NCI-H187 treated with DMSO at 0.1 percent for 48 hours (cell line): Measurements from ENCODE around the gene IQCE.

Source experiments
- DNase-seq: peaks from one replicate; lab custom pipeline; 2025; lab: John Stamatoyannopoulos, UW

IQCE gene

DNA sequence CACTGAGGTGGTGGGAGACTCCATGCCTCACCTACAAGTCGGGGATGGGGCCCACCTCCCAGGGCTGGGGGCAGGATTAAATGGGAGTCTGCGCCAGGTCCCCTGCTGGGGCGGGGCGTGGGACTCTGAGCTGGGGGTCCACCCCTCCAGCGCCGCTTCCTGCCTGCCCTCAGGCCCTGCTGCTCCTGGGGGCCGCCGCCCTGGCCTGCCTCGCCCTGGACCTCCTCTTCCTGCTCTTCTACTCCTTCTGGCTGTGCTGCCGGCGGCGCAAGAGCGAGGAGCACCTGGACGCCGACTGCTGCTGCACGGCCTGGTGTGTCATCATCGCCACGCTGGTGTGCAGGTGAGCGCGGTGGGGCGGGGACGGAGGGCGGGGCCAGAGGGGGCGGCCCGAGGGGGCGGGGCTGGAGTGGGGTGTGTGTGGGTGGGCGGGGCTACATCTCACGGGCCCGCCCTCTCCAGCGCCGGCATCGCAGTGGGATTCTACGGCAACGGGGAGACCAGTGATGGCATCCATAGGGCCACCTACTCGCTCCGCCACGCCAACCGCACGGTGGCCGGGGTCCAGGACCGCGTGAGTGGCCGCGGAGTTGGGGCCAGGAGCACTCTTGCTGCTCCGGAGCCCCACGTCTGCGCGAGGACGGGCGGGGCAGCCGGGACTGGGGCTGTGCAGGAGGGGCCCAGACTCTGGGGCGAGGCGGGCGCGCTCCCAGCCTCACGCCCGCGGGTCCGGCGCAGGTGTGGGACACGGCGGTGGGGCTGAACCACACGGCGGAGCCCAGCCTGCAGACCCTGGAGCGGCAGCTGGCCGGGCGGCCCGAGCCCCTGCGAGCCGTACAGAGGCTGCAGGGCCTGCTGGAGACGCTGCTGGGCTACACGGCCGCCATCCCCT lies 88.1 kb downstream of the IQCE start:
- no peak for DNase-seq

DNA sequence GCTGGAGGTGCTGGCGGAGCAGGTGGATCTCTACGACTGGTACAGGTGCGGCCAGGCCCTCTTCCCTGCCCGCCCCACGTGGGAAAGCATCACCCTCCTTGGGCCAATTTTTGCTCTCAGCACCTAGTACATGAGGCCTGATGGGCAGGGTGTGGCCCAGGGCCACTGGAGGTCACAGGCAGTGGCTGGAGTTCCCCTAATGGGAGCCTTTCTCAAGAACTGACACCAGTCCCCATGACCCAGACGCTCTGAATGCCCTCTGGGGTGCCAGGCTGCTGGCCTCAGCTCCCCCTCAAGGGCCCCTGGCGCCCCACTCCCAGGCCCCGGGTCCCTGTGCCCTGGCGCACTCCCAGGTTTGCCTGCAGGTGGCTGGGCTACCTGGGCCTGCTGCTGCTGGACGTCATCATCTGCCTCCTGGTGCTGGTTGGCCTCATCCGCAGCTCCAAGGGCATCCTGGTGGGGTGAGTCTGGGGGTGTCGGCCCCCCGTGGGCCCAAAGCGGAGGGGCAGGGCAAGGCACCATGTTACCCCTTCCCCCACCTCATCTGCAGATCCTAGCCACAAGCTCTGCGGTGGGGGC lies 88.9 kb downstream of the IQCE start:
- DNase-seq, result no peak

DNA sequence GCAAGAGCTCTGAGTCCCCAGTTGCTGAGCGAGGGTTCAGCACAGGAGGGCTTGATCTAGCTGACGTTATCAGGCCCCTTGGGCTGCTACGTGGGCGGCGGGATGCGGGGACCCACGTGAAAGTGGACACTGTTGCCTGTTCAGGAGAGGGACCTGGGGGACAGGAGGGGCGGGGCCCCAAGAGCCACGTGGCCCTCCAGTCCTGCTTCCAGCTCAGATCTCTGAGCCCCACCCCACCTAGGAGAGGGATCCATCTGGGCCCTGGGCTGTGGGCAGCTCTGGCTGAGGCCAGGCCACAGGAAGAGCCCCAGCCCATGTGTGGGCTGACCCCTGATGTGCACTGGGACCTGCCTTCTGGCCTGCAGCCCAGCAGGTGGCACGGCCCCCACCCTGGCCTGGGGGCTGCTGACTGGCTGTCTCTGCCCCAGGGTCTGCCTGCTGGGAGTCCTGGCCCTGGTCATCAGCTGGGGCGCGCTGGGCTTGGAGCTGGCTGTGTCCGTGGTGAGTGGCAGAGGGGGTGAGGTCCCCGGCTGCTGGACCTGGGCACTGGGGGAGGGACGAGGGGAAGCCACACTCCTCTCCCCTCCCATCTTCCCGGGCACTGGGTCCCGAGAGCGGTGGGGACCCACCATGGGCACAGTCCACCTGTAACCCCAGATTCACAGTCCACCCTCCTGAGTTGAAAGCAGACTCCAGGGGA lies 90.5 kb downstream of the IQCE start:
- no peak for DNase-seq

DNA sequence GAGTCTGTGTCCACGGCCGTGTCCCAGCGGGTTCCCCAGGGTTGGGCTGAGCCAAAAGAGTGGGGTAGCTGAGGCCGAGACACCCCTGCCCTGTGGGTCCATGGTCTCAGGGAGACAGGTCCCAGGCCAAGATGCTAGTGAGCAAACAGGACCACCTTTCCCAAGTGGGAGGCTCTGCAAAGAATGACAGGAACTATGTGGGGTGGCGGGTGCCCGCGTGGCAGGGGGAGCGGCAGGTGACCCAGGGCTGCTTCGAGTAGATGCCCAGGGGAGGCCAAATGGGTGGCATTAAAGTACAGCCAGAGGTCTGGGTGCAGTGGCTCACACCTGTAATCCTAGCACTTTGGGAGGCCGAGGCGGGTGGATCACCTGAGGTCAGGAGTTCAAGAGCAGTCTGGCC lies 91.2 kb downstream of the IQCE start:
- no peak for DNase-seq

DNA sequence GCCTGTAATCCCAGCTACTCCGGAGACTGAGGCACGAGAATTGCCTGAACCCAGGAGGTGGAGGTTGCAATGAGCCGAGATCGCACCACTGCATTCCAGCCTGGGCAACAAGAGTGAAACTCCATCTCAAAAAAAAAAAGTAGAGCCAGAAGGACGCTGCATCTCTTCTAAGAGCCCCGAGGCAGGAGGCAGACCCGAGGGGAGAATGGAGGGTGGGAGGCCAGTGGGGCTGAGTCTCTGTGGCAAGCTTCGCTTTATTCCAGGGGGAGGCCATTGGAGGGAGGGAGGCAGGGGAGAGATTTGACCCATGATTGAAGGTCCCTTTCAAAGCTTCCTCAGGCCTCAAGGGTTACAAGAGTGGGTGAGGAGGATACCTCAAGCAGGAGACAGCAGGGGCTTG lies 91.7 kb downstream of the IQCE start:
- no peak for DNase-seq

DNA sequence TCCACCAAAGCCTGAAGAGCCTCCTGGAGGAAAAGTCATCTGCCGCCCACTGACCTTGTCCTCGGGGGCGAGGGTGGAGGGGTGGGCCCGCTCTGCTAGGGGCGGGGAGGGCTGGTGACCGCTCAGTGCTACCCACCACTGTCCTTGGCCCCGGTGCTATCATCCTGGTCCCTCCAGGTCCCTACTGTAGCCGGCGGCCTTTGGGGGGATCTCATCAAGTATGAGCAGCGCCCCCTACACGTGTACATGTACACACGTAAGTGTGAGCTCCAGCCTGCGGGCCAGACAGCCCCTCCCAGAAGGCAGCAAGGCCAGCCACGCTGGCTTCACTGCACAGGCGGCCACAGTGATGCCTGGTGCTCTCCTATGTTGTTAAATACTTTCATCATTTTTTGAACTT lies 92.6 kb downstream of the IQCE start:
- DNase-seq, result no peak

DNA sequence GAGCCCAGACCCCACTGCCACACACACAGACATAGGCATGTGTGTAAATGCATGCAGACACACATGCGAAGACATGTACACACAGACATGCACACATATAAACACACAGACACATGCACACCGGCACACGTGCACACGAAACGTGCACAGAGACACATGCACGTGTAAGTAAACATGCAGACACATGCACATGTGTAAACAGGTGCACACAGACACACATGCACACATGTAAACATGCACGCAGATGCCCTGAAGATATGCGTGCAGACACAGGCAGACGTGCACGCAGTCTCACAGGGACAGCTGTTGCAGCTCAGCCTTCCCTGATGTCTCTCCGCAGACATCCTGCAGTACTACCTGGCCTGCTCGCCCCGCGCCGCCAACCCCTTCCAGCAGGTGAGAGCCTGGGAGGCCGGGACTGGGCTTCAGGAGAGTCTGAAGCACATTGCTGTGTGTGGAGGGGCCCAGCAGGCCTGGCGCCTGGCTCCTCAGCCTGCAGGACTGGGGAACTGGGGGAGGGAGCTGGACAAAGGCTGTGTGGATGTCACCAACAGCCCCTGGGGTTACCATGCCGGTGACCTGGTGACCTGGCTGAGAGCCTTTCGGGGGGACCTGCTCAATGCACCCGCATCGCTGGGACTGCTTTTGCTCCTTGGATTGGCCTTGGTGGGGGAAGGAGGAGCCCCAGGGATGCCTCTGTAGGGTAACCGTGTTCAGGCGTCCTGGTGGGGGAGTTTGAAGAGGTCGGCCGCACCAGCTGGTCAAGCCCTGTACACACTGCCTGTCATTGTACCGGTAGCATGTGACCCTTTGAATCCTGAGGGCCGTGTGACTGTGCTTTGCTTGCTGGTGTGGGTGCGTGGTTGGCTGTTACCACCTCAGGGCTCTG lies 93.3 kb downstream of the IQCE start:
- DNase-seq, result no peak

DNA sequence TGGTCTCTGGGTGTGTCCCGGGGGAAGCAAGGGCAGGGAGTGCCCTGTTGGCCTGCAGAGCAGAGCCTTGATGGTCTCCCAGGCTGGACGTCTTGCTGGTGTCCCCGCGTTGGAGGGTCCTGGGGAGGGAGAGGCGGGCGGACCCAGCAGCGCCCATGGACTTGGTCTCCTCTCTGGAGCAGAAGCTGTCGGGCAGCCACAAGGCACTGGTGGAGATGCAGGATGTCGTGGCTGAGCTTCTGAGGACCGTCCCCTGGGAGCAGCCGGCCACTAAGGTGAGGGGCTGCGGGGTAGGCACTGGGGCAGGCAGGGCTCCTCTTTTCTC lies 93.9 kb downstream of the IQCE start:
- no peak for DNase-seq

DNA sequence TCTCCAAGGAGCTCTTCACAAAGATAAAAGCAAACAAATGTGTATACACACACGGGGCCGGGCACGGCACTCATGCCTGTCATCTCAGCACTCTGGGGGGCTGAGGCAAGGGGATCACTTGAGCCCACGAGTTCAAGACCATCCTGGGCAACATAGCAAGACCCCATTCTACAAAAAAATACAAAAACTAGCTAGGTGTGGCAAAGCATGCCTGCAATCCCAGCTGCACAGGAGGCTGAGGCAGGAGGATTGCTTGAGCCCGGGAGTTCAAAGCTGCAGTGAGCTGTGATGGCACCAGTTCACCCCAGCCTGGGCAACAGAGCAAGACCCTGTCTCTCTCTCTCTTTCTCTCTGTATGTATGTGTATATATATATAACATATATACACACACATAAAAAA lies 95.3 kb downstream of the IQCE start:
- DNase-seq, result no peak

DNA sequence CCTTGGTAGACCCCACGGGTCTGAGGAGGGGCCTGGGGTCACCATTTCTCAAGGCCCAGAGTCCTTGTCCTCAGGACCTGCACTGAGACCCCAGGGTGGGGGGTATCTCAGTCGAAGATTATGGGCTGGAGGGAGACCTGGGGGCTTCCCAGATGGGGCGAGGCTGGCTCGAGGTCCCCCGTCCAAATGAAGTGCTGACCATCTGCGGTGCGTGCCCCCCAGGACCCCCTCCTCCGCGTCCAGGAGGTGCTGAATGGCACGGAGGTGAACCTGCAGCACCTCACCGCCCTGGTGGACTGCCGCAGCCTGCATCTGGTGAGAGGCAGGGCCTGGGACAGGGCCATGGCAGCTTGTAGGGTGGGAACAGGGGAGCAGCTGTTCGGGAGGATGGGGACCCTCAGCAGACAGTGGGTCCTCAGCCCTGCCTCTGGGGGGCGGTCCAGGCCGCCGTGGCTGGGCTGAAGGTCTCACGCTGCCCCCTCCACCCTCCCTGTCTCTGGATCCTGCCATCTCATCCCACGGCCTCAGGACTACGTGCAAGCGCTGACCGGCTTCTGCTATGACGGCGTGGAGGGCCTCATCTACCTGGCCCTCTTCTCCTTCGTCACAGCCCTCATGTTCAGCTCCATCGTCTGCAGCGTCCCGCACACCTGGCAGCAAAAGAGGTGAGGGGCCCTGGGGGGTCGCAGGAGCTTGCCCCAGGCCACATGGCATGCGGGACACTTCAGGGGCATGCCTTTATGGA lies 97.3 kb downstream of the IQCE start:
- no peak for DNase-seq

DNA sequence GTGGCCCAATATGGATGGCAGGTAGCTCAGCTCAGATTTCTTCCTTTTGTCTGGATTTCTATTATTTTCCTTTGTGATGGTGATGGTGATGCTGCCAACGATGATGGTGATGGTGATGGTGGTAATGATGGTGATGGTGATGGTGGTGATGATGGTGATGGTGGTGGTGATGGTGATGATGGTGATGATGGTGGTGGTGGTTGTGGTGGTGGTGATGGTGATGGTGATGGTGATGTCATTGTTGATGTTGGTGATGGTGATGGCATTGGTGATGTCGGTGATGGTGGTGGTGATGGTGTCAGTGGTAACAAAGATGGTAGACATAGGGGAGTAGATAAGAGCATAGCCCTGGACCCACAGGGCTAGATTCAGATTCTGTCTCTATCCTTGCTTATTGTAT lies 98.4 kb downstream of the IQCE start:
- DNase-seq, result no peak

DNA sequence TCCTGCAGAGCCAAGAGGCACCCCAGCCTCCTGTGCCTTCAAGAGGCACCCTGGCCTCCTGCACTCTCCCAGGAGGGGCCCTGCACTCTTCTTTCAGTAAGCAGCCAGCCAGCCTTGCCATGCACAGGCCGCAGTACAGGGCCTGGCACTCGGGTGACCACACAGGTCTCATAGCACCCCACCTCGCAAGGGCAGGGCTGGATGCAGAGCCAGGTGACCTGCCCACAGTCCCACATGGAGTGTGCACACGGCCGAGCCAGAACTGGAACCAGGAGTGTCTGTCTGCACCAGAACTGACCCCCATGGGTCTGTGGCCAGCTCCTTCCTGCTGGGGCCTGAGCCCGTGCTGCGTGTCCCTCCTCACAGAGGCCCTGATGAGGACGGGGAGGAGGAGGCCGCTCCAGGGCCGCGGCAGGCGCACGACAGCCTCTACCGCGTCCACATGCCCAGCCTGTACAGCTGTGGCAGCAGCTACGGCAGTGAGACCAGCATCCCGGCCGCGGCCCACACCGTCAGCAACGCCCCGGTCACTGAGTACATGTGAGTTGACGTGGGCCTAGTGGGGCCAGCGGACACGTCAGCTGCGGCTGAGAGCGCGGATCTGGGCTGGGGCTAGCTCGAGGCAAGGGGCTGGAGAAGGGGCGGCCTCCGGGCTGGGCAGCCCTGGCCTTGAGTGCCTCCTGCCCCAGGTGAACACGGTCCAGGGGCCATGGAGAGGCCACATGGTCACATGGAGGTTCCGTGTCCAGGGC lies 99.3 kb downstream of the IQCE start:
- DNase-seq, result no peak

DNA sequence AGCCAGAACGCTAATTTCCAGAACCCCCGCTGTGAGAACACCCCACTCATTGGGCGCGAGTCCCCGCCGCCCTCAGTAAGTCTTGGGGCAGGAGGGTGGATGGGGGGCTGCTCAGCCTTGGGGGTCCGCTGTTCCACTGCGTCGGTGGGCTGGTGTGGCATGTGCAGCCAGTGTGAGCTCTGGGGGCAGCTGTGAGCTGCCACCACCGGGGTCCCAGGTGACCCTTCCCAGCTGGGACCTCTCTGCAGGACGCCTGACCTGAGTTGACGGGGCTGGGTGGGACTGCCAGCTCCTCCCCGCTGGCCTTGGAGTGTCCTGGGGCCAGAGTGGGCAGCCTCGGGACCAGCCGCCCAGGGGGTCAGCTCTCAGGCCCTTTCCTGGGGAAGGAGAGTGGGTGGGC lies 100.2 kb downstream of the IQCE start:
- DNase-seq, result no peak

DNA sequence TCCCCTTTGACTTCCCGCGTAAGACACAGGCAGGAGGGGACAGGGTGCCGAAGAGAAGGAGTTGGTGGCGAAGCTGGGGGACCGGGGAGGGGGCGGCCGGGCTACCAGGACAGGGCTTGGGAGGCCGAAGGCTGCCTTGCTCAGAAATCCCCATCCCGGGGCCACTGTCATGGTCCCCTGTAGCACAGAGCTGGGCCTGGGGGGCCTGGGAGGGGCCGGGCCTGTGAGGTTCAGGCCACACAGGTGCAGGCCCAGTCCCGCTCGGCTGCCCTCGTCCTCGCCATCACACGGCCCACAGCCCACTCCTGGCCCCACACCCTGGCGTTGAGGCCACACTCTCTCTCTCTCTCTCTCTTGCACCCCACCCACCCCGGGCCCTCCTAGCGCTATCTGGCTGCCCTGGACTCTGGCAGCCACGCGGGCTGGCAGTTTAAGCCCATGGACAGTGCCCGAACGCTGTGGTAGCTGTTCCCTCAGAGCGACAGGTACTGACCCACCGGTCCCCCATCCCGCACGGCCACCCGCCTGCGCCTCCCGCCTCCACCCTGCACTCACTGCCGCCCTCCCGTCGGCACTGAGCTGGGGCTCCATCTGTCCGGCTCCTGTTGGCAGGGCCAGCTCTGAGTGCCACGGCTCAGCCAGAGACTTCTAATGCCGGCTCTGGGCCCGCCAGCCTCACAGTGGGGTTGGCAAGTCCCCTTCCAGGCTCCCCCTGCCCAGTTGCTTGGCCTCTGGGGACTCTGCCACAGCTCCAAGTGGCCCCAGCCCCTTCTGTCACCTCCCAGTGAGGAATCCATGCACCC lies 101.0 kb downstream of the IQCE start:
- no peak for DNase-seq

DNA sequence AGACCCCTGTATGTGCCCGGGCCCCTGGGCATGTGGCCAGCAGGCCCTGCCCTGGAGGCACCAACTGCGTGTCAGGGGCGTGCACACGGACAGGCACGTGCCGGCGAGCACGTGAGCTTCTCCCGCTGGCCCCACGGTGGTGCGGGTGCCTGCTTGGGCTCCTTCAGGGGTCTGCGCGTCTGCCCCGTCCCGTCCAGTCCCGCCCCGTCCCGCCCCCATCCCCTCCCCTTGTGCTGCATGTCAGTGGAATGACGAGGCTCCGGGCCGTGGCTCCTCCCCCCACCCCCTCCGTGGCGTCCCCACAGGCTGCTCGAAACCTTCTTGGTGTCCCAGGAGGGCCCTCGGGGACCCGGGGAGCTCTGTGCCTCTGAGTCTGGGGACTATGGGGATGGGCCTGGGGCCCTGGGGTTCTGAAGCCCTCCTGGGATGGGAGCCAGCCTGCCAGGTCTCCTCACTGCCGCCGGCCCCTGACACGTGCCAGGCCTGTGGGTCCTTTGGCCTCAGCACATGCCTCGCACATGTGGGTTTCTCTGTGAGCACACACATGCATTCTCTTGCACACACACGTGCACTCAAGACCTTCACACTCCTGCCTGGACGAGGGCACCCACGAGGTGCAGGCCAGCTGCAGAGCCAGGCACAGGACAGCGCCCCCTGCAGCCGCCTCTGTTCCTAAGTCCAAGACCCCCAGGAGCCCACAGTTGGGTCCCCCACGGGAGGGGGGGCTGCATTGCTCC lies 101.7 kb downstream of the IQCE start:
- no peak for DNase-seq

DNA sequence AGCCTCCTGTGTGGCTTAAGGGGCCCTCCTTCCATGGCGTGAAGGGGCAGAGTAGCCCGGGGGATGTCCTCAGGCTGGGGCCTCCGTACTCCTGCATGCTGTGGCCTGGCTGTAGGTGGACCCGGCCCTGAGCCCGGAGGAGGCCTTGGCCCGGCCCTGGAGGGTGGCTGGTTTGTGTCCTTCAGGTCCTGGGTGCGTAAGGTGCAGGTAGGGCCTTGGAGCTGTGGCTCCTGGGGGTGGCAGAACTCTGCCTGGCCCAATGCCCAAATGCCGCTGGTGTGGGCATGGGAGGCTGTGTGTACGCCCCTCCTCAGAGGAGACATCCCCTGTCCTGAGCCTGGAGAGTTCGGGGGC lies 102.3 kb downstream of the IQCE start:
- no peak for DNase-seq

DNA sequence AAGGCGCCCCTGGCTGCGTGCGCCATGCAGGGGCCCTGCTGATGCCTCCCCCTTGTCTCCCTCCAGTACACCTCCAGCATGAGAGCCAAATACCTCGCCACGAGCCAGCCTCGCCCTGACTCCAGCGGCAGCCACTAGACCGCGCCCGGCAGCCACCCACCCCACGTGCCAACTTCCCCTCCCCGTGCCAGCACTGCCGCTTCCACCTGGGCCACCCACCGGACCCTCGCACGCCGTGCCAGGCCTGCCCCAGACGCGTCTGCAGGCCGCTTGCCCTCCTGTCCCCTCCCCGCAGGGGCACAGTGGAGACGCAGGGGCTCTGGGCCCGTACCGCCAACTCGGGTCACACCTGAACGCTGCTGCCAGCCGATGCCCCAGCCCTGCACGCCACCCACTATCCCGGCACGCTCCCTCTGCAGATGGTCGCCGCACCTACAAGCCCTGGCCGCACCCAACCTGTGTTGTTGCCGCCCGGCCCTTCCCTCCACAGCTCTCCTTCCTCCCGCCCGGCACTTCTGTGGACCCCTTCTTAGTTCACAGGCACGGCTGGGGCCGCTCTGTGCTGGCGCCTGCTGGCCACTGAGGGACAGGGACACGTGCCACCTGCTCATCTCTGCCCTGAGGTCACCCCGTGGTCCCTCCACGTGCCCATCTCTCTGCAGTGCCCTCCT lies 103.0 kb downstream of the IQCE start:
- no peak for DNase-seq

DNA sequence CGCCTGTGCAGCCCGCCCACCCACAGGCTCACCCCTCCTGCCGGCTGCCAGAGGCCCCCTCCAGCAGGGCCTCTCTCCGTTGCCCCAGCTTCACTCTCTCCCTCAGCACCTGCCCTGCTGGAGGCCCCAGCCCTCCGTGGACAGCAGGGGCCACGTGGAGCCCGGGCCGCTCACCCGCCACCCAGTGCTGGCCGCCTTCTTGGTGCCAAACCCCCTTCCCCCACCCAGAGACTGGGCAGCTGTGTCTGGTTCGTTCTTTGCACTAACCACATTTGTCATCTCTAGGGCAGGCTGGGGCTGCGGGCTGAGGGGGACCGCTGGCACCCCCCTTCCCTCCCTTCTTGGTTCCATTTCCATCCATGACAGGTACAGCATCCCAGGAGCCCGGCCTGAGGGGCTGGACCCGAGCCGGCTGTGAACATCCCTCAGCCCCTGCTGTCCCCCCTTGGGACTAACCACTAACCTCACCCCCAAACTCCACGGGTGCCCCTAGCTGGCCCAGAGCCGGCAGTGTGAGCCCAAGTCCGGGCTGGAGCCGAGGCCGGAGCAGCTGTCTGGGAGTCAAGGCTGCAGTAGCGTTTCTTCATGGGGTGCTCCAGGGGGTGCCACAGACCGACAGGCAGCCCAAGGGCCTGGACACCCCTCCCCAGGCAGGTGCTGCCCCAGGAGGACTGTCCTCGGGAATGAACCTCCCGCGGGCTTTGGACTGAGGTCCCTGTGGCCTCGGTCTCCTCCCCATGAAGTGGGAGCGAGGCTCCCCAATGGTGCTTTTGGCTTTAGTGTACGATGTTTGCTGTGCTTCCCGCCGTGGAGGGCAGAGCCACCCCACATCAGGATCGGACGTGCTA lies 103.7 kb downstream of the IQCE start:
- DNase-seq, result no peak
